HG03521 (cell line): Measurements from ENCODE around the gene HES6.

Source experiments
- ATAC-seq: cut with Tn5 transposase; IDR thresholded peaks from one replicate; pipeline ENCODE4 v1.9.1; 2021; ENCODE audit warnings: mild to moderate bottlenecking, moderate library complexity; ENCODE audit not compliant: unreplicated experiment

Gene HES6

GRCh38 chr2:238202326-238203093 is 37.3 kb downstream of the HES6 start:
- no peak for ATAC-seq

- ATAC-seq, result no peak
Measured at GRCh38 chr2:238190445-238190844, 49.4 kb downstream of the HES6 start.
